ENCODE results near the gene UBASH3B.
A peak's percentile ranks its signal among the peaks of the same experiment; 100 is the strongest.

Gene UBASH3B

GRCh38 chr11:122789907-122790306 is 134.4 kb downstream of the UBASH3B start:
- no peak for DNase-seq

DNA sequence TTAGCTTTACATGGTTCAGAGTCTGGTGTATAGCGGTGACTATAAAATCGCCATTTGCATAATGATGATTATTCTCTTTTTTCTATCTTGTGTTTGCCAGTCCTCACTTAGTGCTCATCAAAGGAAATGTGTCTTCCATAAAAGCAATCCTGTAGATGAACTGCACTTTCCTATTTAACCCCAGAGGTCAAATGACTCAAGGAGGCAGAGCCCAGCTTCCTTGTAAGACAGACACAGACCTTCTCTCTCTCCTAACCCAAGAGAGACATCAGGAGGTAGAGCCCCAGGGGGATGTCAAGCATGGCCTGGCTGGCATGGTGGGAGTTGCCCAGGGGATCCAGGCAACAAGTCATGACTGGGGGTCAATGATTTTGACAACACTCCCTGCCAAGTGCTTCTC is 135.9 kb downstream of the UBASH3B start:
- no peak for DNase-seq

DNA sequence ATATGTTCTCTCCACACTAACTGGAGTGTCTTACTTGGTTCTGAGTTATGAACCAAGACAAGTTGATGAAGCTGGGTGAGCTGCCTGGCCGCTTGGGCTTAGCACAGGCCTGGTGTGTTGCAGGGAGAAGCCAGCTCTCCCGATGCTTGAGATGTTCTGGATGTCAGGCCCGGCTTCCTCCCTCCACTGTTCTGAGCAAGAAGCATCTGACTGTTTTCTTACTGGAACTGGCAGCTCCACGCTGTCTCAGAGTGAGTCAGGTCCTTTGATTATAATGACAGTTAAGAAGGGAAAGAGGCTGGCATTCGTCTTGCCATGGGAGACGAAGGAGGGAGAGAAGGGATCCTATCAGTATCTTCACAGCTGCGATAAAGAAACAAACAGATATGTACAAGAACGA is 136.3 kb downstream of the UBASH3B start:
- DNase-seq = no peak

- DNase-seq = no peak
Measured at GRCh38 chr11:122793515-122793914, 138.0 kb downstream of the UBASH3B start.

GRCh38 chr11:122795307-122795706 is 139.8 kb downstream of the UBASH3B start:
- DNase-seq = no peak

- peak; percentile 20 for DNase-seq
Measured at GRCh38 chr11:122796128-122796717, 140.7 kb downstream of the UBASH3B start.

DNA sequence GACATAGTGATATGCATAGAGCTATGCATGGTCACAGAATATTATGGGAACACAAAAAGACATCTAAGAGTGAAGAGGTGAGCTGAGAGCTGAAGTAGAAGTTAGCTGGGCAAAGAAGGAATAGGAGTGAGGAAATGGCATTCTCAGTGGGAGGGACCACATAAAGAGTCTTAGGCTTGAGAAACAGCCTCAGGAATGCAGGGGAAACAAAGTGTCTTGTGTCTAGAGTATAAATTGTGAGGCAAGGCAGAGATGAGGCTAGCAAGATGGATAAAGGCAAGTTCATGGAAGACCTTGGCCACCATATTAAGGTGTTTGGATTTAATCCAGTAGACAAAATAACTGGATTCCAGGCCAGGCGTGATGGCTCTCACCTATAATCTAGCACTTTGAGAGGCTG is 142.1 kb downstream of the UBASH3B start:
- no peak for DNase-seq

DNA sequence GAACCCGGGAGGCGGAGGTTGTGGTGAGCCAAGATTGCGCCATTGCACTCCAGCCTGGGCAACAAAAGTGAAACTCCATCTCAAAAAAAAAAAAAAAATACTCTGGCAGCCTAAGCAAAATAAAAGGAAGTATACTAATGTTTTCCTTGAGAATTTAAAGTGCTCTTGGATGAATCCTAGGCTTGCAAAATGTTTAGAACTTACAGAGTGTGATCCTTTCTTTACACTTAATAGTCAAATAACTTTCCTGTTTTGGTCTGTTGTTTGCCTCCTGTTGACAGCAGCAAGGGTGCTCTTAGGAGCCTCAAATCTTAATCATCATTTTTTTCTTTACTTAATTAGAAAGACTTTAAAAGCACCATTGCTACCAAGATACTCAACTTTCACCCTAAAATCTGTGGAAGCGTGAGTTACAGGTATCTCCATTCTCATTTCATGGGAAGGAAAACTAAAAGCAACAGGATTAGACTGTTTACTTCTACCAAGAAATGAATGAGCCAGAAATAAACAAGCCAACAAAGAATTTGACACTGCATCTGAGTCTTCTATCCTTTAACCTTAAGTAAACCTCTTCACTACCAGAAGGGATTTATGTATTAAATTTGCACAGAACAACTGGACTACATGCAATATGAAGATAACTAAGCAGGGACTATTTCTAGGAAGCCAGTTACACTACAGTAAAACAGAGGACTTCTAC is 144.0 kb downstream of the UBASH3B start:
- no peak for DNase-seq

- DNase-seq = no peak
Measured at GRCh38 chr11:122802876-122803275, 147.4 kb downstream of the UBASH3B start.

DNA sequence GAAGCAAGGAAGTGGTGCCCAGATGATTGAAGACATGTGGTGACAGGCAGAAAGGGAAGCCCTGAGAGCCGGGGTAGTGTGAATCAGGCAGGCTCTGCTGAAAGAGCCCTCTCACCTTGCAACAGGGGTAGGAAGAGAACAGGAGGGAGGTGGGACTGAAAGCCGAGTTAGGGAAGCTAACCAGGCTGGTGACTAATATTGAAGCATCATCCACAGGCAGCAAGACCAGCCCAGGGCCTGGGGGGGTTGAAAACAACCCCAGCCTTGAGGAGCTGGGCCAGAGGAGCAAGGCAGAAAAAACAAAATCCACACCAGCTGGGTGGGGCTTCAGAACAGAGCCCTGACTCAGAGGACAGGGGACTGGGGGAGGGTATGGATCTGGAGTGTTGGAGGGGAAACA is 147.8 kb downstream of the UBASH3B start:
- DNase-seq = no peak

DNA sequence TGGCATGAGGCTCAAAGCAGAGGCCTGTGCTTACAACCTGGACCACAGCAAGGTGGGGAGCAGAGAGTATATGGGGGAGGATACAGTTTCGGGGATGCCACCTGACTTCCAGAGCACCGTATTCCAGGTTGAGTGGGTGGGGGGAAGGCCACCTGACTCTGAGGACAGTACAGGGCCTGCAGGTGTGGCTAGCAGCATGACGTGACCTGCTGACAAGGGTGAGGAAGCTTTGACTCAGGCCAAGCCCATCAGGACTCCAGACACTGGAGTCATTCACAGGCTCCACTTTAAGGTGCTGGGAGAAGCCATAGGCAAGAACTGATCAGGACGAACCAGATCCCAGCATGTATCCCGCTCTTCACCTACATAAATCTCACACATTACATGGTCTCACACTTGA is 148.2 kb downstream of the UBASH3B start:
- DNase-seq = no peak

DNA sequence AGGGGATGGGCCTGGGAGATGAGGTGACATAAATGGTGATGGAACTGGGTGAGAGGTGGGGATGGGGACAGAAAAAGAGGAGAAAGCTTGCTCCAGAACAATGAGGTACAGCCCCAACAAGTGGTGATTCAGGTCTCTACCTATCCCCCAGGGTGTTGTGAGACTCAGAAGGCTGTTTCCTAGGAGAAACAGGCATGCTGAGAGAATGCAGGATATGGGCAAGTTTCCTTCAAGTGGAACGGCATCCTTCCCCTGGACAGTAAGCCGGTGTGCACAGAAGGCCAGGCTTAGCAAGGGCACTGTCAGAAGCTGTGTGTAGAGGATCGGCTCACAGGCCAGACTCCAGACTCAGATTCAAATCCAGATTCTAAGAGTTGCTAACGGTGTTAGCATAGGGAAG is 148.6 kb downstream of the UBASH3B start:
- DNase-seq = no peak

DNA sequence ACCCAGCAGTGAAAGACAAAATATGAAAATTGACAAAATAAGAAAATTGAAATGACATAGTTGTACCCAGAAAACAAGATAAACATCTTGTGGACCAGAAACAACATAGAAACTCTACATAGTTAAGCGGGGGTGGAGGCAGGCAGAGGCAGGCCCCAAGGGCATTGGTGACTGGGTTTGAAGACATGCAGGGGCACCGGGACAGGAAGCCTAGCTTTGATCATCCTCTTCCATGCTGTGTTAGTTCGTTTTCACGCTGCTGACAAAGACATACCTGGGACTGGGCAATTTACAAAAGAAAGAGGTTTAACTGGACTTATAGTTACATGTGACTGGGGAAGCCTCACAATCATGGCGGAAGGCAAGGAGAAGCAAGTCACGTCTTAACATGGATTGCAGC is 149.3 kb downstream of the UBASH3B start:
- DNase-seq = no peak

- DNase-seq = no peak
Measured at GRCh38 chr11:122807731-122808477, 152.4 kb downstream of the UBASH3B start.

DNA sequence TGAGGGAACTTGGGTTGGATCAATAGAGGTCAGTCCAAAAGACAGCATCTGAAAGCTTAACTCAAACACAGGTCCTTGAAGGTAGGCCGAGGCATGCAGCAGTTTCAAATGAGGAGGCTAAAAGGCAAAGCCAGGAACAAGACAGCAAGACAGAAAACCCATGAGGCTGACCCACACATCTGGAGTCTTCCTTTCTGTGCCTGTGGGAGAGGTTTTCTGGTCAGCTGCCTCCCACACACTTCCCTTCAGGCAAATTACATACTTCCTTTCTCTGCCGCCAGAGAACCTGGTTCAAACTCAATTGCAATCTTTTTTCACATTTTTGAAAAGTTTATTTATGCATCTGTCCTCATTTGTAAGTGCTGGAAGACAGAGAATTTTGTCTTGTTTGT is 153.0 kb downstream of the UBASH3B start:
- DNase-seq = no peak

DNA sequence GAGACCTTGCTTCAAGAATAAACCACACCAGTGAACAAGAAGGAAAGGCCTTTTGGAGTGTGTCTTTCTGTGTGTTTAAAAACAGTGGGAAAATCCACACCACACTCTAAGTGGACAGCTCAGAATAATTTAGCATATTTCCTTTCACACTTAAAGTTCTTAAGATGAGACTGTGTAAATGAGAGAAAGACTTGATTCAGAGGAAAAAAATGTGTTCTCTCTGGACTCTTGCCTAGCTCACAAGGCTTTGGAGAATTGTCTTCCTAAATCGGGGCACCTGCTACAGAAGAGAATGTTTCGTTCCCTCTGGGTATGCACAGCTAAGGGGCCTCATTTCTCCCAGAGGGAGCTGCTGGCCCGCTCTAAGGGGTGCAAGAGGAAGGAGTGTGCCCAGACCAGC is 154.3 kb downstream of the UBASH3B start:
- DNase-seq = no peak

- DNase-seq = no peak
Measured at GRCh38 chr11:122811721-122812120, 156.2 kb downstream of the UBASH3B start.

GRCh38 chr11:122812638-122813037 is 157.1 kb downstream of the UBASH3B start:
- no peak for DNase-seq

DNA sequence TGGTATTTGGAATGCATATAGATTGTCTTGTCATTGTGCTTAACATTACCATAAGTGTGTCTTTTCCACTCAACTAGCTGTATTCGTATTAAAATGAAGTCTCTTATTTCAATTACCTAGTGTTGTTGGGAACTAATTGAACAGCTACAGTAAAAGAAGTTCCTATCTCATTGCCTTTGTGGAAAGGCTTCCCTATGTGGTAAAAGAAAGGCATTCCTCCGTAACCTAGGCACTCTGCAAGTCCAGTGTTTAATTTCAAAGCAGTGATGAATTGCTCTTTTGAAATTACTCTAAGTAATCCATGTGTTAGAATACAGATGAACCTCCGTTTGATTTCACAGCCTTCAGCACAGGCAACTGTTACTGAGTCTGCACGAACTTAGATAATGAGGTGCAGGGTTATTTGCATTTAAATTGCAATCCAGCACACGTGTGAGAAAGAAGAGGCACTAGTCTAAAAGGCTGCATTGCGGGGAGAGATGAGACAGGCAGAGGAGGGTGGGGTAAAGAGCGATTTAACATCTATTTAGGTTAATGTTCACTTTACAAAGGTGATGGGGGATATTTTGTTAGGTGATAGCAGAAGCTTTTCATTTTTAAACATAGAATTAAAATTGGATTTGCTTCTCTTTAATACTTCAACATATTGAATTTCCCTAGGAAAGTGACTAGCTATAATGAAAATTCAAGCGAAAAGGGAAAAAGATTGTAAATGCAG is 157.8 kb downstream of the UBASH3B start:
- no peak for DNase-seq

DNA sequence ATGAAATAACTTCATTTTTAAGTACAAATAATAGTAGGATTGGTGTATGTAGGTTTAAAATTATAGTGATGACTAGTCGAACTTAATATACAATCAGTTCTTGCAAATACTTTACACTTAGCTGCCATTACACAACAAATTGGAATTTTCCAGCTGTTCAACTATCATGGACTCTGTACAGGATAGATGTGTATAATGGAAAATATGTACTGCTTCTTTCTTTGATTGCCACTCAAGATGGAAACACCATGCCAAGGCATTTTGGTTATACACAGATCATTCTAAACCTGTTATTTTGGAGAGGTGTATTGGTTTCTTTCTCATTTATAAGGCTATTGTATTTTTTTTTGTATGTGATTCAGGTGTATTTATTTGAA is 158.4 kb downstream of the UBASH3B start:
- no peak for DNase-seq

DNA sequence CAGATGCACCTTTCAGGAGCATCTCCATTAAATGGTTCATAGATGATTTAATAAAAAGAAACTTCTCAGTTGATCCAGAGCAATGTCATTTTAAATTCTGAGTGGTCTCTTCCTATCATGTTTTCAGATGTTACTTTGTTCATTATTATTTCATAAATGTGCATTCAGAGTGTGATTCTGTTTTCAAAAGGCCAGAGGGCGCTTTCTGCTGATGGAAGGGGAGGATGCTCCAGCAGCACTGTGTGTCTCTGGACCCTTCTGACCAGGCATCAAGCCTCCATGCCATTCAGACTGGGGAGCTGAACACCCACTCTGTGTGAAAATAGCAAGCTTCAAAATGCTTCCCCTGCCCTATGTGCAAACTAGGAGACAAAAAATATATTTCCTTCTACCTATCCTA is 158.9 kb downstream of the UBASH3B start:
- no peak for DNase-seq

GRCh38 chr11:122815900-122816299 is 160.4 kb downstream of the UBASH3B start:
- DNase-seq = no peak

DNA sequence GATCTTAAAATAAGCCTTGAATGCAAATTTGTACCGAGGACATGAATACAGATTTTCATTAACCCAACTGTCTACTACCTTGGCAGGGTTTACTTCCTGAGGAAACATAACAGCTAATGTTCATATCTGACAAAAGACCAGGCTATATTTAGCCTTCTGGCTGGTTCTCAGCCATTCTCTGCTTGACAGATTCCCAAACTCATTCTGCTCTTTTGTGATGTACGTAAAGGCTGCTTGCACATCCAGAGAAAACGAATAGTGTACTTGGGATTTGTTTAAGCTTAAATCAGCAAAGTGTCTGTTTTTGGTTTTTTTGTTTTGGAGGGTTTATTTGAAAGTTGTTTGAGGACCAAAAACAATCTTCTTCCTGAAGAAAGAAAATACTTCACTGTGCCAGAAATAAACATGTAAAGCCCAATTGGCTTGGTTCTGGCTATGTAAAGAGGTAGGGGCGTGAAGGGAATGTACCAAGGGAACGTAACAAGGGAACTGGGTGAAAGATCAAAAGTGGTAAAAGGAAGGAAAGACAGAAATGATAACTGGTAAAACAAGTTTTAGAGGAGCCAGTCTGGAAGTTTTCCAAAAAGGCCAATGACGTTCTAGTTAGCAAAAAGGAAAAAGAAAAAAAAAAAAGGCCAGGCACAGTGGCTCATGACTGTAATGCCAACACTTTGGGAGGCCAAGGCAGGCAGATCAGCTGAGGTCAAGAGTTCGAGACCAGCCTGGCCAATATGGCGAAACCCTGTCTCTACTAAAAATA is 161.4 kb downstream of the UBASH3B start:
- DNase-seq = no peak
